ENCODE data around the gene BTC.
"Not testable (repeated sequence)": the region's sequence is repeated elsewhere in the genome, so short reads cannot be mapped to it uniquely, and the experiment has no call there.

The BTC gene, protein sequence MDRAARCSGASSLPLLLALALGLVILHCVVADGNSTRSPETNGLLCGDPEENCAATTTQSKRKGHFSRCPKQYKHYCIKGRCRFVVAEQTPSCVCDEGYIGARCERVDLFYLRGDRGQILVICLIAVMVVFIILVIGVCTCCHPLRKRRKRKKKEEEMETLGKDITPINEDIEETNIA

DNA sequence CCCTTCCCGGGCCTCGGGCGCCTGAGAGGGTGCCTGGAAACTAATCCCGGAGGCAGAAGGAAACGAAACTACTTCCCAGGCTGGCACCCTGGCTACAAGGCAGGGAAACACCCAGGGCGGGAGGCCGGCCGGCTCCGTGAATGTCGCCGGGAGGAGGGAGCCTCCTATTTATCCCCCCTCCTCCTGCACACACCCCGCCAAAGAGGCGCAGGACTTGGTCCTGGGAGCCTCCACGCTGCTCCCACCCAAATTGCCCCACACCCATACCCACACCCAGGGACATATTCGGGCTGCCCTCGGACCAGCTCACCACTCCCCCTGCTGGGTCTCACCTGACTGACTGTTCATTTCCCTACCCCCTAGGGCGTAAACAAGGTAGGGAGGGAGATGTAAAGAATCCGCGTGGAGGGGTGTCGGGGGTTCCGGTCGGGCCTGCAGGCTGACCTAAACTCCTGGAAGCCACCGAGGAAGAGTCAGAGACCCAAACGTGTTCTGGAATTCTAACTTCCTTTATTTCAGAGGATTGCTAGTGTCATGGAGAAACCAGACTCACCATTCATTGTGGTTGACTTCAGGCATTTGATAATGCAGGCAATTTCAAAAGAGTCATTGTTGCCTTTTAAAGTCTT, at the start of gene BTC:
TSS of gene BTC (minus strand) at position 142 of the 629 bp plus-strand sequence. CDS start 198 bp downstream, outside the sequence.
- no peak for DNase-seq (ENCODE audit: low read depth in 2 of 2, low spot score in 1 of 2)

DNA sequence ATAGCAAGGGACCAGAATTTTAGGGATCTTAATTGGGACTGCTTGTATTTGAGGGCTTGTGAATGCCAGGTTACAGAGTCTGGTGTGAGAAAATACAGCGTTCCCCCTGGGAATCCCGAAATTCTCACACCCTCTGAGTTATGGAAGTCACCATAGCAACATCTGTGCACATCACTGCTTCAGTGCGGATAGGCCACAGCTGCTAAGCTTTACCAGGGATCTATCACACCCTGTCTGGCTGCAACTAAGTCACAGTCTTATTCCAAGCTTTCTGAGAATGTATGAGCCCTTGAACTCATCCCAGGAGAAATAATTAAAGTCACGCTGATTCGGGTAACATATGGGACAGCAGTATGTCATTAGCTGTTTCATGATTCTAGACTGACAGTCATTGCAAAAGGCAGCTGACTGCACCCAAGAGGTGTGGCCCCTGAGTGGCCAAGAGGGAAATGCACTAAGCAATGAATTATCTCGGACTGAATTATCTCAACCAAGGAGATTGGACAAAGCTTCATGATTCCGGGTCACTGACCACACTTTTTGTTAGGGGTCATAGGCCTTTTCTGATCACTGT, 46.7 kb upstream of the BTC start:
- no peak for DNase-seq (ENCODE audit: low read depth in 2 of 2, low spot score in 1 of 2)

DNA sequence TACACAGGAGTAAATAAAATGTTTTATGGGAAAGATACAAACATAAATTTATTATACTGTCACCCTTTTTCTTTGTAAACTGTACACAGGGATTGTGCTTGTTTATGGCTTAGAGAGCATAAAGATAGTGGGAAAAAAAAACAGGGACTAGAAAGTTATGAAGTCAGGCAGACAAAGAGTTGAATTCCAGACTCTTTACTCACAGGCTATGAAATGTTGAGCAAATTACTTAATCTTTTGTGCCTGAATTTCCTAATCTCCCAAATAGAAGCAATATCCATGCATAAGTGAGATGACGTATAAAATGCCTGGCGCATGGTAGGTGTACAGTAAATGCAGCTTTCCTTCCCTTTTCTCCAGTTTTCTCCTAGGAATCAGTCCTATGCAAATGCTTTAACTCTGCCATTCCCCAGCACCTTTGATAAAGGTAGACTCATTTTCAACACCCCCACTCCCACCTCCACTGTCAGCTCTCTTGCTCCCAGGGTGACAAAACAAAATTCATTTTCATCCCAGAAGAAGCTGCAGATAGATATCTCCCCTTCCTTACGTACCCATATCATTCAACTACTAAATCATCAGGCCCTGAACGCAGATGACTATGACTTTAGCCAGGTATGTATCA, 44.5 kb upstream of the BTC start:
- DNase-seq (ENCODE audit: low read depth in 2 of 2, low spot score in 1 of 2) = no peak

DNA sequence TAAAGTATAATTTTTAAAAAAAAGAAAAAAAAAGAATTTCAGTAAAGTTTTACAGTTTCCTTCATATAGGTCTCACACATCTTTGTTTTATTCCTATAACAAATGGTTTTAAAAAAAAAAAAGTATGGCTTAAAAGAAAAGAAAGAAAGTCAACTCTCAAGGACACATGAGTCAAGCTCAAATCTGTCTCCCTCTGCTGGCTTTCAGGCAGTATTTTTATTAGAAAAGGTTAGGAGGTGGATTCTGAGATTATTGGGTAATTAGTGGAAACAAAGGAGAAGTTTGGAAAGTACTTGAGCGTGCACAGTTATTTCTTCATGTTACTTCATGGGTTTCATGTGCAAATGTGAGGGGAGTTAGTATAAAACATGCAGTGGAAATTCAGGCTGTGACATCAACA, 36.6 kb upstream of the BTC start:
- DNase-seq (ENCODE audit: low read depth in 2 of 2, low spot score in 1 of 2) = no peak

DNA sequence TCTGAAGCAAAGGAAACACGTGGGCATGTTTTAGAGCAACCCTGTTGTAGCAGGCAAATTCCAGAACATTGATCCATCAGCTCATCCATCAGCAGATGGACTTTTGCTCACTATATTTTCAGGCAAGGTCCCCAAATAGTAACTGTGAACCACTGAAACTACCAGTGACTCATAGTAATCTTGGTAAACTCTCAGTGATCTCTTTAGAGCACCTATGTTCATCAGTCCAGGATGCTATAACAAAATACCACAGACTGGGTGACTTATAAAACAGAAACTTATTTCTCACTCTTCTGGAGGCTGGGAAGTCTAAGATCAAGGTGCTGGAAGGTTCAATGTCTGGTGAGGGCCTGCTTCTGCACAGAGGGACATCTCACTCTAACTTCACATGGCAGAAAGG, 28.9 kb upstream of the BTC start:
- DNase-seq (ENCODE audit: low read depth in 2 of 2, low spot score in 1 of 2) = no peak

DNA sequence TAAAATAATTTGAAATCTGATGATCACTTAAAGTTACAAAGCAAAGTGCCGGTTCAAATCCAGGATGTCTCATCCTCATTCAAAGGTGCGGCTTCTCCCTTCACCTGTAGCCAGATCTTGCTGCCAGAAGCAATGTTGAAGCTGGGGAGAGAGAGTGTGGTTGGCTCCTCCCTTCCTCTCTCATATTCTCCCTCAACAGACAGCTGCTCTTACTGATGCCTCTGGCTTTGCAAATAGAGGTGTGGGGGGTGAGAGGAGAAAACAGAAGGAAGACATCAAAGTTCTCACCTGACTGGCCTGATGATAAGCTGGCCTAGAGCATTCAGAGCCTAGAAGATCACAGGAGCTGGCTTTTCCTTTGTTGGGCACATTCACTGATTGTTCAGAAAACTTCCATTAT, 28.3 kb upstream of the BTC start:
- DNase-seq (ENCODE audit: low read depth in 2 of 2, low spot score in 1 of 2) = no peak

DNA sequence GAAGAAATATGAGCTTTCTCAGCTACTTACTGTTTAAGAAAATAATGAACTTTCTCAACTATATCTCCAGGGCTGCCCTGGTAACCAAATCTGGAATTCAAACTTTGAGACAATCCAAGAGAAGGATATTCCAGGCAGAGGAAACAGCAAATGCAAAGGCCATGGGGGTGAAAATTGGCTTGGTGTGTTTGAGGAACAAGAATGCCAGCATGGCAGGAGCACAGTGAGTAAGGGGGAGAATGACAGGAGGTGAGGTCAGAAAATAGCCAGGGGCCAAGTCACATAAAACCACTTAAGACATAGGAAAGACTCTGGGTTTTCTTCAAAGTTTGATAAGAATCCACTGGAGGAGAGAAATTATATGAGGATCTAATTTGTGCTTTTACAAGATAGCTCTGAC, 27.2 kb upstream of the BTC start:
- no peak for DNase-seq (ENCODE audit: low read depth in 2 of 2, low spot score in 1 of 2)

DNA sequence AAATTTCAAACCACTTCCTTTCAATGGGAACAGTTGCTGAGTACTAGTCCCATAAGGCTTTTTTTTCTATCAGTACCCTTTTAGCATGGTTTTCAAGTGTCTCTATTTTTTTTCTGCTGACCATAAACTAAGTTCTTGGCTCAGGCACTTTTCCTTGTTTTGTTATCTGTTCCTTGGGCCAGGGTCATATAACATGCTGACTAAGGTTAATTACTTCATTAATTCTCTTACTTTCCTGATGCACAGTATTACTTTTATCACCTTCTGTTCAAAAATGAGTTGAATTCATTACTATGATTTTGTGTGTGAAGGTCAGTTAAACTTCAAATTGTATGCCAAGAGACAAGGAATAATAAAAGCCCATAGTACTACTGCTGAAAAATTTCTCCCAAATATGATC, 19.7 kb upstream of the BTC start:
- no peak for DNase-seq (ENCODE audit: low read depth in 2 of 2, low spot score in 1 of 2)

DNA sequence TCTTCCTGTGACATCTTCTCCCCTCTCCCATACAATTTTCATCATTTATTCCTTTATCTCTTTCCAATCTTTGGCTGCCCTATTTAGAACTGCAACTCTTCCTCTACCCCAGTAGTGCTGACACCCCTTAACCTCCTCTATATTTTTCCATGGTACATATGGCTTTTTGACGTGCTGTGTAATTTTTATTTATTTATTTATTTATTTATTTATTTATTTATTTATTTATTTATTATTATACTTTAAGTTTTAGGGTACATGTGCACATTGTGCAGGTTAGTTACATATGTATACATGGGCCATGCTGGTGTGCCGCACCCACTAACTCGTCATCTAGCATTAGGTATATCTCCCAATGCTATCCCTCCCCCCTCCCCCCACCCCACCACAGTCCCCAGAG, 17.7 kb upstream of the BTC start:
- not testable (repeated sequence) for DNase-seq (ENCODE audit: low read depth in 2 of 2, low spot score in 1 of 2)

DNA sequence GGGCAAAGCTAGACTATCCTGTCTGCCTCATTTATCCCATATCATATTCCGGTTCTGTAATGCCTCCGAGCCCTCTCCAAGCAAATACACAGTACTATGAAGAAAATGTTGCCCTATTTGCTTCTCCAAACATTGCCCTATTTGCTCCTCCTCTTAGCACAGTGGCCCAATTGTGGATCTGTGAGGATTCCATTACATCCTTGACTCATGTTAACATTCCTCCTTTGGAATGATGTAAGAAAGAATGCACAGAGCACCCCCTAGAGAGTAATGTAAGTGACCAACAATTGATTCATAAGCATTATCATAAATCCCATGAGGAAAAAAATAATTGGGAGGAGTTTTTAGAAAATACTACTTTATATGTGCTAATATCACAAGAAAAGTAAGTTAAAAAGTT, 11.3 kb upstream of the BTC start:
- no peak for DNase-seq (ENCODE audit: low read depth in 2 of 2, low spot score in 1 of 2)

DNA sequence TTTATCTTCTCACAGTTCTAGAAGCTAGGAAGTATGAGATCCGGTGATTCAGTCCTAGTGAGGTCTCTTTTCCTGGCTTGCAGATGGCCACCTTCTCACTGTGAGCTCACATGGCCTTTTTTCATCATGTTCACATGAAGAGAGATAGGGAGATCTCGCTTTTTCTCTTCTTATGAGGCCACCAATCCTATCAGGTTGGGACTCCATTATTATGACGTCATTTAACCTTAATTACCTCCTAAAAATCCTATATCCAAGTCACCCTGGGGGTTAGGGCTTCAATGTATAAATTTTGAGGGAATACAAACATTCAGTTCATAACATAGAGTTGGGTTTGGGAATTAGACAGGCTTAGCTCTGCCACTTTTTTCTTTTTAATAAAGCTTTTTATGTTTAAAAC, 6.0 kb upstream of the BTC start:
- no peak for DNase-seq (ENCODE audit: low read depth in 2 of 2, low spot score in 1 of 2)

DNA sequence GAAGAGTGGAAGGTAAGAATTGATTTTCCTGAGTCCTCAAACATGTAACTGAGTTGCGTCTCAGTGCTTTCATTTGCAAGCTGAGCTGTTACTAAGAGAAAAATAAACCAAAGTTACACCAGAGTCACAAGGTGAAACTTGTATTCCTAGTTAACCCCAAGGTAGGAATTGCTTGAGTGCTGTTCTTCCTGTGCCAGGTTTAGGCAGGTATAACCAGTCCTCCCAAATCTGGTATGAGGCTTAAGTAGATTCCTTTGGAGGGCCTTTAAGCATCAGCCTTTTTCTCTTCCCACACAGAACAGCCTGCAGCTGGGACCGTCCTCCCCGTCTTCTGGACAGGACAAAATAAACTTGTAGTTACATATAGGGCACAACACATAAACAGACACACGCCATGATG, 2.3 kb upstream of the BTC start:
- no peak for DNase-seq (ENCODE audit: low read depth in 2 of 2, low spot score in 1 of 2)

DNA sequence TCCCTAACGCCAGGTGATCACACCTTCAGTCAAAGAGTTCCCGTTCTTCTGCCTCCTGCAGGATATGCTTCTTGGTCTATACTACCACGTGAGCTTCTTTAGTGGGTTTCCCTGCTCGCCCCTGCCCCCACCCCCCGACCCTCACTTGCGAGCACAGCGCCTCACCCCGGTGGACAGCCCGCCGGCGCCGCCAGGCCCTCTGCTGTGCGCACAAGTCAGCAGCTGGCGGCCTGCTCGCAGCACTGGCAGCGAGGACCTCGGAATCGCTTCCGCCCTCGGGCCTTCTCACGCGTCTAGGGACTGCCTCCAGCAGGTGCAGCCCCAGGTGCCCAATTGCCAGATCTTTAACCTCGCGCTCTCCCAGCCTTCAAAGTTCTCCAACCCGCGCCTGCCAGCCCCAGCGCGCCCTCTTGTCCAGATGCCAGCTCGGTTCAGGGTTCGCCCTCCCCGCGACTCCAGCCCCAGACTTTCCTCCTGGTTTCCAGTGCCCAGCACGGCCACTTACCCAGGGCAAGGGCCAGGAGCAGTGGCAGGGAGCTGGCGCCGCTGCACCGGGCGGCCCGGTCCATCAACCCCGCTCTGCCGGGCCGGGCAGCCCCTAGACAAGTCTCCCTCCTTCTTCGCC, 454 bp downstream of the BTC start:
- no peak for DNase-seq (ENCODE audit: low read depth in 2 of 2, low spot score in 1 of 2)

DNA sequence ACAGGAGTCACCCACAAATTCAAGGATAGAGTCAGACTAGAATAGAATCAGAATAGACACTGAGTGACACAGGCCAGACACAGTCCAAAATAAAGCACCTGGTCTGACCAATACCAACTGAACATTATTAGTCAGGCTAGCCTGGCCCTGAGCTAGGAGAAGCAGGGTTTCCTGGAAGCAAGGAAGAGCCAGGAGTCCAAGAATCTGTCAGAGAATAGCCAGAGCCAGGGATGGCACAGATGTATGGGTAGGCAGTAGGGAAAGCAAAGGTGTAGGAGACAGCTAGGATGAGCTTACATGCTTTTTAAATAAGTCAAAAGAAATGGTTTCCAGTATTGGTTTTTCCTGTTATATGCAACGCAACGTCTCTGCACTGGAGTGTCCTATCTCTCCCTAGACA, 3.7 kb downstream of the BTC start:
- DNase-seq (ENCODE audit: low read depth in 2 of 2, low spot score in 1 of 2) = no peak

DNA sequence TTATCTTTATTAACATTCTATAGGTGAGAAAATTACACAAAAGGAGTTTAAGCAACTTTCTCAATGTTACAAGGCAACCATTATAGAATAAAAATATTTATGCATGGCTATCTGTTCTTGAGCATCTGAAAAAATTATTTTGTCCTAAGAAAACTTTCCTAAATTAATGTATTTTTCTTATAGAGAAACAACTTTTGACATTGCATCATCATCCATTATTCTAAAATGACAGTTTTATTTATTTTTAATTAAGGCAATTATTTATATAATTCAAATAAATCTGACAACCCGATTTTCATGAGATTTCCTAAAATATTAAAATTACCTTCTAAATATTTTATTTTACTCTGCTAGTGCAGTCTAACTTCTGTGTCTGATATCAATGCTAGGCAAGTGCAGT, 4.8 kb downstream of the BTC start:
- DNase-seq (ENCODE audit: low read depth in 2 of 2, low spot score in 1 of 2) = no peak

DNA sequence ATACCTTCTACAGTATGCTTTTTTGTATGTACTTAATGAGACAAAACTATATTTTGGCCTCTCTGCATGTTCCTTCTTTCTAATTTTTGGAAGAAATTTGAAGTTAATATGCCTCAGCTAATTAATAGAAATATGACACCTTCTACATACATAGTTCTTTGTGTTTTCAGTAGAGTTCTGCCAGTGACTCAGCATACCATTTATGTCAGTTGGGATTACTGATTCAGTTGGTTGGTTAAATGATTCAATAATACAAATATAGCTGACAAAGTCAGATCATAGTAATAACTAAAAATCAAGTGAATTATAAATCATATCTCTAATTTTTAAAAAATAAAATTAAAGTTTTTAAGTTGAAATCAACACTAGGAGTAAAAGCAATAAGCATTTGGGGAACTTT, 16.8 kb downstream of the BTC start:
- DNase-seq (ENCODE audit: low read depth in 2 of 2, low spot score in 1 of 2) = no peak

DNA sequence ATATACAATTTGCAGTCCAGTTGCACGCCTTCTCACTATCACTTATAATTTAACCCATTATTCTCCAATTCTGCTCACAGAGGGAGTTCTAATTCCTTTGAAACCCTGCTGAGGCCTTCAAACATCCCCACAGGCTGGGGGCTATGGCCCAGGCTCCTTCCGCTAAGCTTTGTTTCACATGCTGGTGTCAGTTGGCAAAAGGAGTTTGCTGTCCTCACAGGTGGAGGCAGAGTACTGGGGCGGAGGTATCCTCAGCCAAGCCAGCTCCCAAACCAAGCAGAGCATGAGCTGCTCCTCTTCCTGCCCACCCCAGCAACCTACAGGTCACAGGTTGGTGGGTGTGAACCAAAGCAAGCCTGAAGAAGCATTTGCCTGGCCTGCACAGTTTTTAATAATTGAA, 21.5 kb downstream of the BTC start:
- DNase-seq (ENCODE audit: low read depth in 2 of 2, low spot score in 1 of 2) = no peak

DNA sequence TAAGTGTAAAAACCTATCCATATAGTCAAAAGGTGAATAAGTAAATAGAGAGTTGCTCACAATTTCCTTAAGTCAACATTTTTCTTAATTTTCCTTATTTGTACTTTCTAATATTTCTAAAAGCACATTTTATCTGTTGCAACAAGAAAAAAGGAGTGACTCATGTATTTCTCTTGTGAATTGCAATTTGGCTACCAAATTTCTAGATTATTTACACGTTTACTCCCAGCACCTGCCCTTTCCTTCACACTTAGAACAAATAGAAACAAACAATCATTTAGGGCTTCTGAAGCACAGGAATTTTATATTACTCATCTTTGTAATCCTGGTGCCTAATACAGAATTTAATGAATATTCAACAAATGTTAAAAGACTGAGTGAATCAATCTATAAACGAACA, 22.2 kb downstream of the BTC start:
- no peak for DNase-seq (ENCODE audit: low read depth in 2 of 2, low spot score in 1 of 2)

DNA sequence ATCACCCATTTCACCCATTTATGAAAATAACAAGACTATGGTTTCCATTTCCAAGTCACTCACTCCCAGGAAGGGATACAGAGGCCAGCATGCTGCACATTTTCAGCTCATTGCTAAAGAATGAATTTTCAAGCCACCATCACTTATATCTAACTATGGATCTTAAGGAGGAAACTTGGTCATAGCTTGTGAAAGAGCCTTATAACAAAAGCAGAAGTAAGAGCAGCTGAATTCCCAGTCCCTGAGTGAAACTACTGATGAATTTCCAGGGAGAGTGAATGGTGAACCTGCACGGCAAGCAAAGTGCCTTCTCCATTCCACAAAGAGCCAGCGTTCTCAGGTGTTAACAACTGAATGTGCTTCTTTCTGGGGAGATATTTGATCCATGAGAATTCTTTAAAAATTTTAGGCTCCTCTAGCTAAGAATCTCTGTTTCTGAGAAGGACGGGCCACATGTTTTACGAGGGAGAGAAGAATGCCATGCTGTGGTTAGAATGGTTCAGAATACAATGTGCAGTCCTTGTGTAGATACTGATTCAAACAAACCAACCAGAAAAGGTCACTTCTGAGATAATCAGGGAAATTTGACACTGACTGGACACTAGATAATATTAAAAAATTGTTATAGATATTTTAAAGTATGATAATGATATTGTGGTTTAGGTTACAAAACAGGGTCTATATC, 24.0 kb downstream of the BTC start:
- no peak for DNase-seq (ENCODE audit: low read depth in 2 of 2, low spot score in 1 of 2)

DNA sequence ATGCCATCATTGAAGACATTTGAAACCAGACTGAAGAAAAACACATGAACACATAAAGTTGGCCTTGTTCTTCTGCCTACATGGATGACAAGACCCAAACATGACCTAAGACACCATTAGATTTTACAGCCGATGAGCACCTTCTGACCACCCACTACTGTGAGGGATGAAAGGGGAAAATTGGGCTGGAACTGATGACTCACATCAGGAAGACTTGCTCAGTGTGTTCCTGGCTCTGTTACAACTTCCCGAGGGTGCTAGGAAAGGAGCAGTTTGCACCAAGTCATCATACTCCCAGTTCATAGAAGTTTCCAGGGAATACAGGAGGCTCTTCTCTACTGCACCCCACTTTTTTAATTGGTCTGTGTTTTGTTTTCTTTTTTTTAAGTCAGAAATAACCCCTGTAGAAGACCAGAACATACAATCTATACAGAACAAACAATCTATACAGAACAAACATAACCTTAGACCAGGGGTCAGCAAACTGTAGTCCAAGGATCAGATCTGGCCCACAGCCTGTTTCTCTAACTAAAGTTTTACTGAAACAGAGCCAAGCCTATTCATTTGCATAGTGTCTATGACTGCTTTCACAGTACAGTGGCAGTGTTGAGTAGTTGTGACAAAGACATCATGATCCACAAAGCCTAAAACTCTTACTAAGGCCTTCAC, 25.3 kb downstream of the BTC start:
- DNase-seq (ENCODE audit: low read depth in 2 of 2, low spot score in 1 of 2) = no peak

DNA sequence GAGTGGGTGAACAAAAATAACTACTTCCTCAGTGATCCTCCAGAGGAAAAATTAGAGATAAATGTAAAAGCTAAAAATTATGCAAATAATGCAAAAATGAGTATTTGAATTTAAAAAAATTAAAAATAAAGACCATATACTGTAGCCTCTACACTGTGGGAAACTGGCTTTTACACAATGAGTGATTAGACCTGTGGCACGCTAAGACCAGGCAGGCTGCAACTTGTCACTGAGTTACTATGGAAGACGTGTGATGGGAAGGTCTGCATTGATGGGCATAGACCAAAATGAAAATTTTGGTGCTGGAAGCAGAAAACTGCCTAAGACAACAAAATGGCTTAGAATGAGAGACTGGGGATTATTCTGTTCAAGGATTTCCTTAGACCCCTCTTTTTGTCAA, 30.2 kb downstream of the BTC start:
- no peak for DNase-seq (ENCODE audit: low read depth in 2 of 2, low spot score in 1 of 2)
